ENCODE data around the gene DCLRE1C. TPM values are rescaled to one million over a fixed set of nuclear protein-coding genes. Genes with fewer than 3 reads are reported as not detected.

DCLRE1C gene
- total RNA-seq, 4 donors from 2014 or later: 8.2 to 15.6 (median 11.4) TPM

DNA sequence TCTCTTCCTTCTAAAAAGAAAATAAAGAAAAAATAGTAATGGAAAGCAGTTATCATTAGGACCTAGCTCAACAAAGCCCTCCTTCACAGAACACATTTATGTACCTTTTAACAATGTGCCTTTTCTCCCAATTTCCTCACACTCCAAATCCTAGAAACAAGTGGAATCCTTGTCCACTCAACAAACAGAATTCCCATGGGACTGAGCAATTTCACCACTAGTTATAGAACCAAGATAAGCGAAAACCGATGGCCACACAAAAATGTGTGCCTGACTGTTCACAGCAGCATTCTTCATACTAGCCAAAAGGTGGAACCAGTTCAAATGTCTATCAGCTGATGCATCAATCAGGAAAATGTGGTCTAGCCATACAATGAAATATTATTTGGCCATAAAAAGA lies 17.3 kb downstream of the DCLRE1C start:
- DNase-seq: no peak
- no peak overlapping the region for H3K27ac ChIP-seq
- WGBS, 2 donors: 100% methylated on average over 2 of the region's 2 CpGs; no CpG with 5 or more reads in 1 of the 2 donors
- no peak for TF ChIP-seq POLR2A (IDR thresholded peaks at IDR 0.05)
- TF ChIP-seq, protein P1, sequence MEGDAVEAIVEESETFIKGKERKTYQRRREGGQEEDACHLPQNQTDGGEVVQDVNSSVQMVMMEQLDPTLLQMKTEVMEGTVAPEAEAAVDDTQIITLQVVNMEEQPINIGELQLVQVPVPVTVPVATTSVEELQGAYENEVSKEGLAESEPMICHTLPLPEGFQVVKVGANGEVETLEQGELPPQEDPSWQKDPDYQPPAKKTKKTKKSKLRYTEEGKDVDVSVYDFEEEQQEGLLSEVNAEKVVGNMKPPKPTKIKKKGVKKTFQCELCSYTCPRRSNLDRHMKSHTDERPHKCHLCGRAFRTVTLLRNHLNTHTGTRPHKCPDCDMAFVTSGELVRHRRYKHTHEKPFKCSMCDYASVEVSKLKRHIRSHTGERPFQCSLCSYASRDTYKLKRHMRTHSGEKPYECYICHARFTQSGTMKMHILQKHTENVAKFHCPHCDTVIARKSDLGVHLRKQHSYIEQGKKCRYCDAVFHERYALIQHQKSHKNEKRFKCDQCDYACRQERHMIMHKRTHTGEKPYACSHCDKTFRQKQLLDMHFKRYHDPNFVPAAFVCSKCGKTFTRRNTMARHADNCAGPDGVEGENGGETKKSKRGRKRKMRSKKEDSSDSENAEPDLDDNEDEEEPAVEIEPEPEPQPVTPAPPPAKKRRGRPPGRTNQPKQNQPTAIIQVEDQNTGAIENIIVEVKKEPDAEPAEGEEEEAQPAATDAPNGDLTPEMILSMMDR (IDR thresholded peaks at IDR 0.05): no peak
- H3K9me3 ChIP-seq: no peaks in the 10 kb centered on the region
- H3K36me3 ChIP-seq: peaks cover 0 to 88% (median 33%) of the 10 kb centered on the region in 3 donors
- H3K4me1 ChIP-seq: no peaks in the 10 kb centered on the region
- no peak overlapping the region for H3K4me3 ChIP-seq
- intact Hi-C loops (cut with DNase I): no loop called here
- no peaks in the 10 kb centered on the region for H3K27me3 ChIP-seq

DNA sequence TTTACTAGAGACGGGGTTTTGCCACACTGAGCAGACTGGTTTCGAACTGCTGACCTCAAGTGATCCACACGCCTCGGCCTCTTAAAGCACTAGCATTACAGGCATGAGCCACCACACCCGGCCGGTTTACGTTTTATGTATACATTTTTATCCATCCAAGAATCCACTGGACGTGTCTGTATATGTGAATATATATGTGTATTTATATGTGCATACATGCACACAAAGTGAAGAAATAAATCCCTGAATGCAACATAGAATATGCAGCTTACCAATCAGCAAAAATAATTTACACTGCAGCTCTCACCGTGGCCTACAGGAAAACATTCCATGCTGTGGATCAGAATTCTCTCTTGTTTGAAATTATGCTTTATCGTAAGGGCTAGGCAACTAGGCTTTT lies 23.3 kb downstream of the DCLRE1C start:
- no peaks in the 10 kb centered on the region for H3K9me3 ChIP-seq
- H3K36me3 ChIP-seq: peaks cover 0 to 100% (median 42%) of the 10 kb centered on the region in 3 donors
- no peak for DNase-seq
- TF ChIP-seq, protein P1 (IDR thresholded peaks at IDR 0.05): no peak
- intact Hi-C loops (cut with DNase I): no loop called here
- 93 to 97% methylated on average over 10 of the region's 10 CpGs for WGBS, 2 donors
- no peaks in the 10 kb centered on the region for H3K4me1 ChIP-seq
- no peak overlapping the region for H3K4me3 ChIP-seq
- H3K27me3 ChIP-seq: no peaks in the 10 kb centered on the region
- H3K27ac ChIP-seq: no peak overlapping the region

DNA sequence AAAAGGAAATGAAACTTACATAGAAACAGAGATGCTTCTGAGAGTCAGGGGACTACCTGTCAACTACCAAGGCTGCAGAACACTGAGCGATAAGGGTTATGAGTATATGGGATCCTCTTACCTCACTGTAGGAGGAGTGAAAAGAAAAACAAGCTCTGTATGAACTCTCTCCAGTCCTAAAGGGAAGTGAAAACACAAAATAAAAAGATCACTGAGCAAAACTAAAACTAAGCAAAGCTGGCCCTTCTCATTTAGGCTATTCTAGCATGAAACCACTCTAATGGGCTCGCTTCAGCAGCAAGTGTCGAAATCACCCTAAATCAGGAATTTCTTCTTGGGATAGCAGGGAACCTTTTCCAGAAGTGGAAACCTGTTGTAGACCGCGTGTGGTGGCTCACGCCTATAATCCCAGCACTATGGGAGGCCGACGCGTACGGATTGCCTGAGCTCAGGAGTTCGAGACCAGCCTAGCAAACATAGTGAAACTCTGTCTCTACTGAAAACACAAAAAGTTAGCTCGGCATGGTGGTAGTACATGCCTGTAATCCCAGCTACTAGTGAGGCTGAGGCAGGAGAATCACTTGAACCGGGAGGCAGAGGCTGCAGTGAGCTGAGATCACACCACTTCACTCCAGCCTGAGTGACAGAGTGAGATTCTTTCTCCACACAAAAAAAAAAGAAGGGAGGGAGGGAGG lies 27.0 kb downstream of the DCLRE1C start:
- TF ChIP-seq, protein P1 (IDR thresholded peaks at IDR 0.05): no peak
- TF ChIP-seq POLR2A (IDR thresholded peaks at IDR 0.05): no peak
- intact Hi-C loops (cut with DNase I): no loop called here
- no peak for DNase-seq
- no peak overlapping the region for H3K4me3 ChIP-seq
- H3K9me3 ChIP-seq: no peaks in the 10 kb centered on the region
- peak overlapping the region in 2 of 4 donors; percentile 5 to 30 for H3K27ac ChIP-seq
- no peaks in the 10 kb centered on the region for H3K4me1 ChIP-seq
- H3K27me3 ChIP-seq: no peaks in the 10 kb centered on the region
- WGBS, 2 donors: 84 to 90% methylated on average over 11 to 13 of the region's 13 CpGs
- peaks cover 0 to 100% (median 14%) of the 10 kb centered on the region in 3 donors for H3K36me3 ChIP-seq

DNA sequence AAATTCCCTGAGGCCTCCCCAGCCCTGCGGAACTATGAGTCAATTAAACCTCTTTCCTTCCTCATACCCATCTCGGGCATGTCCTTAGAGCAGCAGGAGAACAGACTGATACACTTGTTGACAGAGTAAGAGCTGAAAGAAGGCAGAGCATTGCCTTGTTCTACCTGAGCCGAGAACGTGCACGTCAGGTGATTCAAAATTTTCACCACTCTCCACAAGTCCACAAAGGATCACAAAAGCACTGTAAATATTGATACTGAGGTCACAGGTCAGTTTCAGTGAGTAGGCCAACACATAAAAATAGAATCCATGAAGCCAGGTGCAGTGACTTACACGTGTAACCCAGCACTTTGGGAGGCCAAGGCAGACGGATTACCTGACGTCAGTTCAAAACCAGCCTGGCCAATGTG lies 27.8 kb downstream of the DCLRE1C start:
- DNase-seq: no peak
- Histone ChIP-seq H3K27ac (peak overlapping the region in 2 of 4 donors; percentile 5 to 14), H3K36me3 (peaks cover 0 to 100% (median 18%) of the 10 kb centered on the region in 3 donors), H3K4me3 (no peak overlapping the region), H3K9me3 (no peaks in the 10 kb centered on the region), H3K27me3 (no peaks in the 10 kb centered on the region), H3K4me1 (no peaks in the 10 kb centered on the region)
- TF ChIP-seq, protein P1 (IDR thresholded peaks at IDR 0.05): no peak
- no peak for TF ChIP-seq POLR2A (IDR thresholded peaks at IDR 0.05)
- intact Hi-C loops (cut with DNase I): no loop called here
- WGBS, 2 donors: 61 to 71% methylated on average over 8 of the region's 8 CpGs

DNA sequence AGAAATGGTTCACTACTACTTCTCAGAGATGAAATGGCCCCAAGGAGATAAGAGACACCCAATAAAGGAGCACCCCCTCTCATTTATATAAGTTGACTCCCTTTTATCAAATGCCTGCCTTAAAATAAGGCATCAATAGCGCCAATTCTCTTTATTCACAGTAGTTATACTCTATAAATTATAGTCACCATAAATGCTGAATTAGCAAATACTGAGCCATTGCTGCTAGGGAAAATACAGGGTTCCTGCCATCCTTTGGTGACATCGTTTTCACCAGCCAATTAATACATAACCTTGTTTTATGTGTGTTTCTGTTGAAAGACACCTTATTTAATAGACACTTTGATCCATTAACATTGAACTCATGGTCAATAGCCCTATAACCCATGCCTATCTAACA lies 28.6 kb downstream of the DCLRE1C start:
- Histone ChIP-seq H3K27me3 (no peaks in the 10 kb centered on the region), H3K9me3 (no peaks in the 10 kb centered on the region), H3K36me3 (peaks cover 8 to 100% (median 20%) of the 10 kb centered on the region in 3 donors), H3K27ac (no peak overlapping the region), H3K4me1 (no peaks in the 10 kb centered on the region), H3K4me3 (no peak overlapping the region)
- intact Hi-C loops (cut with DNase I): no loop called here
- TF ChIP-seq POLR2A (IDR thresholded peaks at IDR 0.05): no peak
- TF ChIP-seq, protein P1 (IDR thresholded peaks at IDR 0.05): no peak
- WGBS, 2 donors: 95 to 98% methylated on average over 2 of the region's 2 CpGs
- DNase-seq: no peak
